ENCODE measurements around the gene THSD4. TPM values are rescaled to one million over a fixed set of nuclear protein-coding genes. Genes with fewer than 3 reads are reported as not detected.

Gene THSD4
- polyA plus RNA-seq, 1 donor from 2014 or later, result 0.46 TPM

DNA sequence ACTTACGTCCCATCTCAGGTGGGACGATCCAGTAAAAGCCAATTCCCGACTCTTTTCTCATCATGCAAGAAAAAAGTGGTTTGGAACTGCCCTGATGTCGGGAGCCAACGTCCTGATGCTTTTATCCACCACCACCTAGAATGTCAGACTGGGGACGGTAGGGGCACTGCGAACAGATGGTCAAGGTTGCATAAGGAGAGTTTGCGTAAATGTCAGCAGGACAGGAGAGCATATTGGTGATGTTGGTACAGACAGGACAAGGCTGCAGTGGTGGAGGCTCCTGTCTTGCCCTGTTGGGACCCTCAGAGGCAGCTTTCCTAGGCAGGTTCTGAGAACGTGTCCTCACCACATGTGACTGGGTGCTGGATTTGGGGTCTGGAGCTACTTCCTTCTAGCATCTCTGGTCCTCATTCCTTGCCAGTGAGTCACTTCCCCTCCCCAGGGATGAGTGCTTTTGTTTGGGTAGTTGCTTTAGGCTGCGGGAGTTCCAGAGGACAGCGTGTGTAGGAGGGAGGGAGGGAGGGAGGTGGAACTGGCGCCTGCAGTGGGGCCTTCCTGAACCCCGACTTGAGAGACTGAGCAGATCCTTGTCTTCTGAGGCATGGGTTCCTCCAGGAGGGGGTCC lies 21.0 kb downstream of the THSD4 start:
- H3K79me2 ChIP-seq (replicated peaks; ENCODE audit: insufficient read depth, low read length), result no peaks in the 10 kb centered on the region
- no peak overlapping the region for H3K4me3 ChIP-seq (ENCODE audit: low read length)
- H4K20me1 ChIP-seq (ENCODE audit: insufficient read depth), result no peaks in the 10 kb centered on the region
- H3K27me3 ChIP-seq (ENCODE audit: insufficient read depth, low read depth, low read length), result no peaks in the 10 kb centered on the region
- H3K4me2 ChIP-seq (ENCODE audit: low read length), result no peak overlapping the region
- H3K9ac ChIP-seq (ENCODE audit: low read length), result no peak overlapping the region
- H3F3A ChIP-seq (ENCODE audit: insufficient read depth, low read length, poor library complexity, severe bottlenecking), result no peaks in the 10 kb centered on the region
- TF ChIP-seq MXI1 (conservative IDR thresholded peaks at IDR 0.05; ENCODE audit: poor library complexity, severe bottlenecking) (no peak), SMC3 (conservative IDR thresholded peaks at IDR 0.05; ENCODE audit: poor library complexity) (no peak), EZH2 (IDR thresholded peaks at IDR 0.05; ENCODE audit: borderline replicate concordance, insufficient read depth, low read length, poor library complexity, severe bottlenecking) (no peak)
- TF ChIP-seq, protein P1, sequence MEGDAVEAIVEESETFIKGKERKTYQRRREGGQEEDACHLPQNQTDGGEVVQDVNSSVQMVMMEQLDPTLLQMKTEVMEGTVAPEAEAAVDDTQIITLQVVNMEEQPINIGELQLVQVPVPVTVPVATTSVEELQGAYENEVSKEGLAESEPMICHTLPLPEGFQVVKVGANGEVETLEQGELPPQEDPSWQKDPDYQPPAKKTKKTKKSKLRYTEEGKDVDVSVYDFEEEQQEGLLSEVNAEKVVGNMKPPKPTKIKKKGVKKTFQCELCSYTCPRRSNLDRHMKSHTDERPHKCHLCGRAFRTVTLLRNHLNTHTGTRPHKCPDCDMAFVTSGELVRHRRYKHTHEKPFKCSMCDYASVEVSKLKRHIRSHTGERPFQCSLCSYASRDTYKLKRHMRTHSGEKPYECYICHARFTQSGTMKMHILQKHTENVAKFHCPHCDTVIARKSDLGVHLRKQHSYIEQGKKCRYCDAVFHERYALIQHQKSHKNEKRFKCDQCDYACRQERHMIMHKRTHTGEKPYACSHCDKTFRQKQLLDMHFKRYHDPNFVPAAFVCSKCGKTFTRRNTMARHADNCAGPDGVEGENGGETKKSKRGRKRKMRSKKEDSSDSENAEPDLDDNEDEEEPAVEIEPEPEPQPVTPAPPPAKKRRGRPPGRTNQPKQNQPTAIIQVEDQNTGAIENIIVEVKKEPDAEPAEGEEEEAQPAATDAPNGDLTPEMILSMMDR (IDR thresholded peaks at IDR 0.05; ENCODE audit: poor library complexity, severe bottlenecking), result no peak
- H3K9me3 ChIP-seq (ENCODE audit: low read length), result no peaks in the 10 kb centered on the region
- H3K36me3 ChIP-seq (ENCODE audit: insufficient read depth, low read length), result no peaks in the 10 kb centered on the region
- no peak overlapping the region for H3K27ac ChIP-seq (ENCODE audit: low read length)
- H3K9me2 ChIP-seq (ENCODE audit: insufficient read depth, low read length), result no peaks in the 10 kb centered on the region
- H2AFZ ChIP-seq (ENCODE audit: low read depth, low read length), result no peak overlapping the region

DNA sequence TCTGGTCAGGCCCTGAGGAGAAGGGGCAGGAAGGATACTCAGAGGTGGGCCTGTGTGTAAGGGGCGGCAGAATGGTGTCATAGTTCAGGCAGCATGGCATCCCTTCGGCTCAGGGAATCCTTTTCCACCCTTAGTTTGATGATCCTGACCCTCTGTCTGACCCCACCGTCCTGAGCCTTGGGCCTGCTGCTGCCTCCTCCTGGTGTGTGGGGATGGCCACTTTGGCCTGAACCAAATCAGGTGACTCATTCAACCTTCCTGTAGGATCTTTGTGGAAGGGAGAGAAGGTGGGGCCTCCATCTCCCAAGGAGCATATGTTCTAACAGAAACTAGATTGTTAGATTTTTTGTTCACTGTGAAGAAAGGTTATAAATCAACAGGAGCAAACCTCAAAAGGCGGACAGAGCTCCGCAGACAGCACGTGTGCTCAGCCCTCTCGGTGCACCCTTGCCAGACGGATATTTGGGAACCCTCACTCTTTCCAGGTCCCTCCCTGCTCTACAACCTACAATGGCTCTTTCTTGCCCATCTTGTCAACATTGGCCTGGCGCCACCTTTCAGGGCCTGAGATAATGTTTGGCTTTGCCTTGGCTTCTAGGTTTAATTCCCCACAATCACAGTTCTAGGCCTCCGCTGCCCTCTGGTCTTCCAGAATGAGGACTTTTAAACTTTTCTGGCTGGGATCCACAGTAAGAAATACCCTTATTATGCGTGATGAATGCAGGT lies 21.7 kb downstream of the THSD4 start:
- TF ChIP-seq EP300 (conservative IDR thresholded peaks at IDR 0.05; ENCODE audit: poor library complexity, severe bottlenecking) (no peak), MXI1 (conservative IDR thresholded peaks at IDR 0.05; ENCODE audit: poor library complexity, severe bottlenecking) (no peak), POLR2AphosphoS5 (IDR thresholded peaks at IDR 0.05) (no peak)
- no peaks in the 10 kb centered on the region for H3K27me3 ChIP-seq (ENCODE audit: insufficient read depth, low read depth, low read length)
- no peaks in the 10 kb centered on the region for H3K79me2 ChIP-seq (replicated peaks; ENCODE audit: insufficient read depth, low read length)
- no peak overlapping the region for H3K9ac ChIP-seq (ENCODE audit: low read length)
- H3K27ac ChIP-seq (ENCODE audit: low read length), result no peak overlapping the region
- H3F3A ChIP-seq (ENCODE audit: insufficient read depth, low read length, poor library complexity, severe bottlenecking), result no peaks in the 10 kb centered on the region
- H3K4me2 ChIP-seq (ENCODE audit: low read length), result no peak overlapping the region
- H4K20me1 ChIP-seq (ENCODE audit: insufficient read depth), result no peaks in the 10 kb centered on the region
- no peaks in the 10 kb centered on the region for H3K36me3 ChIP-seq (ENCODE audit: insufficient read depth, low read length)
- H3K4me3 ChIP-seq (ENCODE audit: low read length), result no peak overlapping the region
- no peak overlapping the region for H2AFZ ChIP-seq (ENCODE audit: low read depth, low read length)
- no peaks in the 10 kb centered on the region for H3K9me2 ChIP-seq (ENCODE audit: insufficient read depth, low read length)
- H3K9me3 ChIP-seq (ENCODE audit: low read length), result no peaks in the 10 kb centered on the region

DNA sequence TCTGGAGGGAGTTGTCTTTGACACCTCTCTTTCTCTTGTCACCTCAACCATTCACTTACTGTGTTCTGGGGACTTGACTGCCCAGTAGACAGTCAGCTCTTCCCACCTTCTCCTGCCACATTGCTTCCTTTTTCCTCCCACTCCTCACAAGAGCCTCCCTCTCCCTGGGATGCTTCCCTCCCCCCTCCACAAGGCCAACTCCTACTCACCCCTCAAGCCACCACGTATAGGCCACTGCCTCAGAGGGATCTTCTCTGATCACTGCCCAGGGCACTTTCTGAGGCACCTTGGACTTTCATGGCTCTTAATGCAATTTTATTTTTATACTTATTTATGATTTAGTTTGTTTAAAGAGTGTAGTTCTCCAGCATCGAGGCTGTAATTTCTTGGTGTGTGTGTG lies 23.2 kb downstream of the THSD4 start:
- no peak overlapping the region for H3K4me2 ChIP-seq (ENCODE audit: low read length)
- TF ChIP-seq, protein P2, sequence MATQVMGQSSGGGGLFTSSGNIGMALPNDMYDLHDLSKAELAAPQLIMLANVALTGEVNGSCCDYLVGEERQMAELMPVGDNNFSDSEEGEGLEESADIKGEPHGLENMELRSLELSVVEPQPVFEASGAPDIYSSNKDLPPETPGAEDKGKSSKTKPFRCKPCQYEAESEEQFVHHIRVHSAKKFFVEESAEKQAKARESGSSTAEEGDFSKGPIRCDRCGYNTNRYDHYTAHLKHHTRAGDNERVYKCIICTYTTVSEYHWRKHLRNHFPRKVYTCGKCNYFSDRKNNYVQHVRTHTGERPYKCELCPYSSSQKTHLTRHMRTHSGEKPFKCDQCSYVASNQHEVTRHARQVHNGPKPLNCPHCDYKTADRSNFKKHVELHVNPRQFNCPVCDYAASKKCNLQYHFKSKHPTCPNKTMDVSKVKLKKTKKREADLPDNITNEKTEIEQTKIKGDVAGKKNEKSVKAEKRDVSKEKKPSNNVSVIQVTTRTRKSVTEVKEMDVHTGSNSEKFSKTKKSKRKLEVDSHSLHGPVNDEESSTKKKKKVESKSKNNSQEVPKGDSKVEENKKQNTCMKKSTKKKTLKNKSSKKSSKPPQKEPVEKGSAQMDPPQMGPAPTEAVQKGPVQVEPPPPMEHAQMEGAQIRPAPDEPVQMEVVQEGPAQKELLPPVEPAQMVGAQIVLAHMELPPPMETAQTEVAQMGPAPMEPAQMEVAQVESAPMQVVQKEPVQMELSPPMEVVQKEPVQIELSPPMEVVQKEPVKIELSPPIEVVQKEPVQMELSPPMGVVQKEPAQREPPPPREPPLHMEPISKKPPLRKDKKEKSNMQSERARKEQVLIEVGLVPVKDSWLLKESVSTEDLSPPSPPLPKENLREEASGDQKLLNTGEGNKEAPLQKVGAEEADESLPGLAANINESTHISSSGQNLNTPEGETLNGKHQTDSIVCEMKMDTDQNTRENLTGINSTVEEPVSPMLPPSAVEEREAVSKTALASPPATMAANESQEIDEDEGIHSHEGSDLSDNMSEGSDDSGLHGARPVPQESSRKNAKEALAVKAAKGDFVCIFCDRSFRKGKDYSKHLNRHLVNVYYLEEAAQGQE (IDR thresholded peaks at IDR 0.05; ENCODE audit: borderline replicate concordance), result no peak
- TF ChIP-seq SMC3 (conservative IDR thresholded peaks at IDR 0.05; ENCODE audit: poor library complexity) (no peak), POLR2AphosphoS5 (IDR thresholded peaks at IDR 0.05) (no peak), MXI1 (conservative IDR thresholded peaks at IDR 0.05; ENCODE audit: poor library complexity, severe bottlenecking) (no peak), RAD21 (conservative IDR thresholded peaks at IDR 0.05) (no peak), EP300 (conservative IDR thresholded peaks at IDR 0.05; ENCODE audit: poor library complexity, severe bottlenecking) (no peak), TAF1 (IDR thresholded peaks at IDR 0.05; ENCODE audit: low read depth) (no peak), EZH2 (IDR thresholded peaks at IDR 0.05; ENCODE audit: borderline replicate concordance, insufficient read depth, low read length, poor library complexity, severe bottlenecking) (no peak)
- TF ChIP-seq, protein P1 (IDR thresholded peaks at IDR 0.05; ENCODE audit: poor library complexity, severe bottlenecking), result no peak
- H3F3A ChIP-seq (ENCODE audit: insufficient read depth, low read length, poor library complexity, severe bottlenecking), result no peaks in the 10 kb centered on the region
- no peaks in the 10 kb centered on the region for H3K9me2 ChIP-seq (ENCODE audit: insufficient read depth, low read length)
- no peaks in the 10 kb centered on the region for H3K9me3 ChIP-seq (ENCODE audit: low read length)
- no peaks in the 10 kb centered on the region for H3K36me3 ChIP-seq (ENCODE audit: insufficient read depth, low read length)
- H3K27me3 ChIP-seq (ENCODE audit: insufficient read depth, low read depth, low read length), result no peaks in the 10 kb centered on the region
- H3K4me3 ChIP-seq (ENCODE audit: low read length), result no peak overlapping the region
- H4K20me1 ChIP-seq (ENCODE audit: insufficient read depth), result no peaks in the 10 kb centered on the region
- no peaks in the 10 kb centered on the region for H3K79me2 ChIP-seq (replicated peaks; ENCODE audit: insufficient read depth, low read length)
- H2AFZ ChIP-seq (ENCODE audit: low read depth, low read length), result no peak overlapping the region
- no peak overlapping the region for H3K9ac ChIP-seq (ENCODE audit: low read length)
- no peak overlapping the region for H3K27ac ChIP-seq (ENCODE audit: low read length)

Measured in neural cell (in vitro differentiated cells).